ENCODE data around the gene KHDC4.

DNA sequence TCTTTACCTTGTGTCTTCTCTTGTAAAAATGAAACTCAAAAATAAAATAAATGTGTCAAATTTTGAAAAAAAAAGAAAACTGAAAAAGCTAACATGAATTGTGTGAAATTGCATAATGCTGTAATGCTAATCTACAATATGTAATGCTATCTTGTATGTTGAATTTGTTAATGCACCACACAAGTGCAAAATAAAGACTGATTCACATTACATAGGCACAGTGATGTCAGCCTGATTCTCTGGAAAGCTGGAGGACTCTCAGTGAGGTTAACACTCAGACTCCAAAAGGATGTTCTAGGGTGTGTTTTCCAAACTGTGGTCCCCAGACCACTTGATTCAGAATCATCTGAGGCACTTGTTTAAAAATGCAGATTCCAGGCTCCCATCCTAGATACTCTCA is 49.2 kb downstream of the KHDC4 start:
- TF ChIP-seq CBX3 (IDR thresholded peaks at IDR 0.05; ENCODE audit: borderline replicate concordance in 1 of 2, low read length in 2 of 2) (no peak), ZBTB7A (IDR thresholded peaks at IDR 0.05; ENCODE audit: borderline replicate concordance, control insufficient read depth, low read depth, low read length) (no peak), STAT5B (CRISPR knock-in tag; IDR thresholded peaks at IDR 0.05) (no peak), EGR1 (conservative IDR thresholded peaks at IDR 0.05) (no peak), TCF7 (IDR thresholded peaks at IDR 0.05; ENCODE audit: borderline replicate concordance) (no peak), ETV6 (IDR thresholded peaks at IDR 0.05; ENCODE audit: borderline replicate concordance in 1 of 2, low read depth in 2 of 2, low read length in 1 of 2) (no peak), ETV6 (CRISPR knock-in tag; IDR thresholded peaks at IDR 0.05; ENCODE audit: borderline replicate concordance) (no peak), RFX1 (IDR thresholded peaks at IDR 0.05) (no peak), ZNF57 (CRISPR knock-in tag; IDR thresholded peaks at IDR 0.05) (no peak), RFX5 (IDR thresholded peaks at IDR 0.05; ENCODE audit: low read depth, low read length) (no peak), MYC (IDR thresholded peaks at IDR 0.05; ENCODE audit: low read depth, low read length) (no peak), MYC (CRISPR knock-in tag; IDR thresholded peaks at IDR 0.05; ENCODE audit: borderline replicate concordance, low read depth) (no peak)

Measured in K562 (cell line).